Stimulated activated CD8-positive, alpha-beta memory T cell treated with anti-CD3 and anti-CD28 coated beads, Interleukin-15, amount 100 ng/mL, for 4 hours (primary cell): ENCODE results near the gene MYO1D.
"Not testable (repeated sequence)": the region's sequence is repeated elsewhere in the genome, so short reads cannot be mapped to it uniquely, and the experiment has no call there.

ENCODE experiments used
- DNase-seq, 2 donors: peaks; one replicate each; pipeline ENCODE4 v3.0.0-alpha.2; 2020; ENCODE audit warnings: low read depth in 2 of 2

MYO1D gene

DNA sequence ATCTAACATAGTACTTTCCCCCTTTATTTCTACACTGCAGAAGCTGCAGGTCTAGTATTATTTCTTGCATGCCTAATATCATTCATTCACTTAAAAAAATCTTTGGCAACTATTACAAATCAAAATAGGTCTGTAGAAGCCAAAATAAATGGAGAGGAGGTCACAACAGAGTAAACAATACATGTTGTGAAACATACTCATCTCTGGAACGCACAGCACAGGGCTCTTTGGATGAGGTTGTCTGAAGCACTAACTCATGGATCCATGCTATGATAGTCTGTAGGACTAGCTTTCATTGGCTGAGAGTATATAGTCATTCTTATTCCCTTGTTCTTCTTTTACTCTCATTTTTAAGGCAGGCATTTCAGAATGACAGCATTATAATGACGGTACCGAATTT, 21.3 kb downstream of the MYO1D start:
- no peak for DNase-seq

- no peak for DNase-seq
These were observed 22.0 kb downstream of the MYO1D start for GRCh38 chr17:32854832-32855389.

DNA sequence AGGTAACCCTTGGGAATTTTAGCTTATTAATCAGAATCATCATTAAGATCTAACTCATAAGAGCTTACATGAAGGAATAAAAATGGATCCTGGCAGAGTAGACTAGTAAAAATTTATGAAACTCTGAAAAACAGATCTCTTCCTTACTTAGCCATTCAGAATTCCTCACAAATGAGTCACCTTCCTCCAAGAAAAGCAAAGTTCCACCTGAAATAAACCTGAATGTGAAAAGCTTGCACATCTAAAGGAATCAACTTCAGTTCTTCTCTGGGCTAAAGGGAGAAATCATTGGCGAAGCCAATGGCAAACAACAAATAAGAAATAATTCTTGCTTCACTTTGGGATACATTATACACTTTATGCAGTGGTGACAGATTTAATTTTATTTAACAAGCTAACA, 22.7 kb downstream of the MYO1D start:
- no peak for DNase-seq

DNA sequence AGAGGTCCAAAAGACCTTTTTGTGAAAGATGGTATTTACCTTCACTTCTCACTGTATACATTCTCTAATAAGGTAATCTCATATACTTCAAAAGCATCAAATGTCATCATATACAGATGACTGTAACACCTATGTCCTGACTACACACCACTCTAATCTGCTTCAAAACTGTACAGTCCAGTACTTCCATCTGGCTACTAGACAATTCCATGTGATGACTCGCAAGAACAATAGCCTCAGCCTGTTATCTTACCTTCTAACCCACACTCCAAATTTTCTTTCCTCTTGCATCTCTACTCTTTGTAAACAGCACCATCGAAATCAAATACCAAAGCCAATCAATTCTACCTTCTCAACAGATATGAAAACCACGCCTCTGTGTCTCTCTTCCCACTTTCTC, 24.1 kb downstream of the MYO1D start:
- no peak for DNase-seq

GRCh38 chr17:32849879-32850278, 27.0 kb downstream of the MYO1D start:
- no peak for DNase-seq

- no peak for DNase-seq
These were observed 28.9 kb downstream of the MYO1D start for GRCh38 chr17:32847977-32848376.

DNA sequence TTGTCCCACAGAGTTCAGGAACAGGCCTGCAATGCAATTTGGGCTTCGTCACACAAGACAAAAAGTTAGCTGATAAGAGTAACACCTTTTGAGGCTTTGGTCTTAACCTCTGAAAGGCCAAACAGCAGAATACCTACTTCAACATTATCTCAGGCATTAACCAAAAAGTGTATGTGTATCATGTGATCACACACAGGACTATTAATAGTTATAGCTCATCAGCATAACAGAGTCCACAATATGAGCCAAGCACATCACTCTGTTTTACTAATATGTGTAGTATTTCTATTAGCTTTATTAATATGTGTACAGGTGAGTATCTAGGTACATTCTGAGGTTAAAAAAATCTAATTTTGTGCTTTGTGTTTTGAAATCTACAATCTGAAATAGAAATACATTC, 30.8 kb downstream of the MYO1D start:
- DNase-seq, result no peak

- no peak for DNase-seq
These were observed 36.7 kb downstream of the MYO1D start for GRCh38 chr17:32840241-32840640.

GRCh38 chr17:32836527-32836926, 40.4 kb downstream of the MYO1D start:
- no peak for DNase-seq

- no peak for DNase-seq
These were observed 41.6 kb downstream of the MYO1D start for GRCh38 chr17:32835291-32835761.

DNA sequence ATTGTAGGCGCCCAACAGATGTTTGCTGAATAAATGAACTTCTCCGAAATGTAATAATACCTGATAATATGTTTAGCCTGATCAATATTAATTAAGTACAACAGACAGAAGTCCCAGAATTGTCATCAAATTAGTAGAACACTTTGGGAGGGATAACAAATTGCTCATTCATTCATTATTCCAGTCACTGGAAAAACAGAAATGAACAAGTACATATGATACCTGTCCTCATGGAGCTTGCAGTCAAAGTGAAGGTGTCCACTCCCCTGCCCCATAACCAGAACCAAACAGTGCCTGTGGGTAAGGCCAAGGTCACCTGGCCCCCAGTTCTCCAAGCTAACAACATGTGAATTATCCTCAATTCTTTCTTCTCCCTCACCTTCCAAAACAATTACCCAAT, 42.8 kb downstream of the MYO1D start:
- no peak for DNase-seq

DNA sequence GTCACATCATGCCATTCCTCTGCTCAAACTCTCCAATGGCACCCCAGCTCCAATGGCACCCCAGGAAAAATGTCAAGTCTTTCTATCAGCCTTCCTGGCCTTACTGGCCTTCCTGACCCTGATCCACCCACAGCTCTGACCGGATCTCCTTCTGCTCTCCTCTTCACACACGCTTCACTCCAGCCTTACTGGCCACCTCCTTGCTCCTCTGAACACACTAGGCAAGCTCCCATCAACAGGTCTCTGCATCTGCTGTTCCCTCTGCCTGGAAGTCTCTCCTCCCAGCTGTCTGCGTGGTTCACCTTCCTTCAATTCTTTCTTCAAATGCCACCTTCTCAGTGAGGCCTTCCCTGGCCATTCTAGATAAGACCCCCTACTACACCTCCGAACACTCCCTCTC, 43.4 kb downstream of the MYO1D start:
- no peak for DNase-seq

- DNase-seq, result no peak
These were observed 43.8 kb downstream of the MYO1D start for GRCh38 chr17:32833076-32833475.

GRCh38 chr17:32831627-32832243, 45.2 kb downstream of the MYO1D start:
- no peak for DNase-seq

DNA sequence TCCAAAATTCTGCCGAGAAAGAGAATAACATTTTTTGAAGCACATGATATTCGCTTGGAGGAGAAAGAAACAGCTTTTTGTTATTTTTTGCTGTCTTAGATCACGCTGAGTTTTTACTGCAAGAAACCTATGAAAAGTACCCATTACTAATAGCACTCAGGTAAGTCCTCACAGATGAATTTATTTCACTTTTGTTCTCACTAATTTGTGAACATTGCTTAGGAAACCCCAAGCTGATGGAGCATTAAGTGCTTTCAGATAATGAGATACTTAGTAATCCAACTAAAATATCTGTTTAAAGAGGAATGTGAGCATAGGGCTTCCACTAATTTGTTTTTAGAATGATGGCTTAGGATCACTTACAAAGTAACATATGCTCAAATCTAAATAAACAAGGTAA, 45.7 kb downstream of the MYO1D start:
- DNase-seq, result no peak

DNA sequence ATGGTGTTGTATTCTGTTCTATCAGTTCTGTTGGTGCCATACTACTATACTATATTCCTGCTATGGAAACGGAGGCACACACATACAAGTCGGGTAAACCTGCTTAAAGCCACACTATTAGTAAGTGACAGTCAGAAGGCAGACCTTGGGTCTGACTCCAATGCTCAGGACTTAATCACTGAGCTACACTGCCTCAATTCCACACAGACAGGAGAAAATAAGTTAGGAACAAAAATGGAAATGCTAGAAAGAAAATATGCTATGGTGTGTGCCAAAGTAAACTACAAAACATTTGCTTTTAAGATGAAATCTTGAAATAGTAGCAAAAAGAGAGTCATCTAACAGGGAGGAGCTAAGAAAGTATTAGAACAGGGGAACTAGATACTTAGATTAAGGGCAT, 48.1 kb downstream of the MYO1D start:
- DNase-seq, result no peak

GRCh38 chr17:32827227-32827626, 49.7 kb downstream of the MYO1D start:
- no peak for DNase-seq

DNA sequence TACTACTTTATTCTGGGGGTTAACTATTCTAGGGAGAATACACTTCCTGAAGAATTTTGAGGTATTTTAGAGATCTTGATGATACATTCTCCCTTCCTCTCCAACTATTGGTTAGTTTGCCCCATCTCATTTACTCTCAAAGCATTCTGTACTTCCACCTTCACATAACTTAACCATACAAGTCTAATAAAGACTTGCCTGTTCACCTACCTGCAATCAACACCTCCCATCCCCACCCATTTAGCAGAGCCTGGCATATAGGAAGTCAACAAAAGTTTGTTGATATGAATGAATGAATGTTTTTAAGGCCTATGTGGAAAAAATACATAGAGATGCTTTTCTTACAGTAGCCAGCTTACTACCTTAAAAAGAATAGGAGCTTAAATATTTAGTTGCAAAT, 50.8 kb downstream of the MYO1D start:
- DNase-seq, result no peak

GRCh38 chr17:32824334-32824733, 52.6 kb downstream of the MYO1D start:
- no peak for DNase-seq

DNA sequence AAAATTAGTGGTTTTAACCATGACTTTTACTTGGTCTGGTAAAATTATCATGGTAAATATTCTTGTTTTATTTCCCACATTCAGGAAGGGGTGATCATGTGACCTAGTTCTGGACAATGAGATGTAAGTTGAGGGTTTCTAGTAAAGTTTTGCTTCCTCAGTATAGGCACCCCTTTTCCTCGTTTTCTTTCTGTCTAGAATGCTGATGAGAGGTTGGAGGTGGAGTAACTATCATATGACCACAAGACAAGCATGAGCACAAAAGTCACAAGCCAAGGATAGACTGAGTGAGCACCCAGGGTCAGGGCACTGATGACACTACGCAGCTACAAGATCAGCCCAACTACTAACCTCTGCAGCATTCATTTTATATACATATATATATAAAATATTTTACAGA, 53.9 kb downstream of the MYO1D start:
- DNase-seq, result no peak

DNA sequence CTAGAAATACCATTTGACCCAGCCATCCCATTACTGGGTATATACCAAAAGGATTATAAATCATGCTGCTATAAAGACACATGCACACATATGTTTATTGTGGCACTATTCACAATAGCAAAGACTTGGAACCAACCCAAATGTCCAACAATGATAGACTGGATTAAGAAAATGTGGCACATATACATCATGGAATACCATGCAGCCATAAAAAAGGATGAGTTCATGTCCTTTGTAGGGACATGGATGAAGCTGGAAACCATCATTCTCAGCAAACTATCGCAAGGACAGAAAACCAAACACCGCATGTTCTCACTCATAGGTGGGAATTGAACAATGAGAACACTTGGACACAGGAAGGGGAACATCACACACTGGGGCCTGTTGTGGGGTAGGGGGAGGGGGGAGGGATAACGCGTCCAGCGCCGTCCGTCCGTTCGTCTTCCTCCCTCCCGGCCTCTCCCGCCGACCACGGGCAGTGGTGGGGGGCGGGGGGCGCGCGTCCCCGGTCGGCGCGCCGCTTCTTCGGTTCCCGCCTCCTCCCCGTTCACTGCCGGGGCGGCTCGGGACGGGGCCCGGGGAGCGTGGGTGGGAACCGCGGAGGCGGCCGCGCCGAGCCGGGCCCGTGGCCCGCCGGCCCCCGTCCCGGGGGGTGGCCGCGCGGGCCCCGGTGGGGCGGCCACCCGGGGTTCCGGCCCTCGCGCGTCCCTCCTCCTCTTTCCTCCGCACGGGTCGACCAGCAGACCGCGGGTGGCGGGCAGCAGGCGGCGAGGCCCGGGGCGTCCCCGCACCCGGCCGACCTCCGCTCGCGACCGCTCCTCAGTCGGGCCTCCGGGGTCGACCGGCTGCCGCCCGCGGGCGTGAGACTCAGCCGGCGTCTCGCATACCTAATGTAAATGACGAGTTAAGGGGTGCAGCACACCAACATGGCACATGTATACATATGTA, 54.7 kb downstream of the MYO1D start:
- not testable (repeated sequence) for DNase-seq

DNA sequence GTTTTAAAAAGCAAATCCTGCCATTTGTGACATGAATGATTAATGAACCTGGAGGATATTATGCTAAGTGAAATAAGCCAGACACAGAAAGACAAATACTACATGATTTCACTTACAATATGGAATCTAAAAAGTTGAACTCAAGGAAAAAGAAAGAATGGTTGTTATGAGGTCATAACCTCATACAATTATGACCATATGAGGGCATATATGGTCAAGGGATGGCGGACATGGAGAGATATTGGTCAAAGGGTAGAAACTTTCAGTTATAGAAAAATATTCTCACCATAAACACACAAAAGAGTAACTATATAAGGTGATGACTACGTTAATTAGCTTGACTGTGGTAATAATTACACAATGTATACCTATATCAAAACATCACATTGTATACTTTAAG, 56.5 kb downstream of the MYO1D start:
- DNase-seq, result no peak

DNA sequence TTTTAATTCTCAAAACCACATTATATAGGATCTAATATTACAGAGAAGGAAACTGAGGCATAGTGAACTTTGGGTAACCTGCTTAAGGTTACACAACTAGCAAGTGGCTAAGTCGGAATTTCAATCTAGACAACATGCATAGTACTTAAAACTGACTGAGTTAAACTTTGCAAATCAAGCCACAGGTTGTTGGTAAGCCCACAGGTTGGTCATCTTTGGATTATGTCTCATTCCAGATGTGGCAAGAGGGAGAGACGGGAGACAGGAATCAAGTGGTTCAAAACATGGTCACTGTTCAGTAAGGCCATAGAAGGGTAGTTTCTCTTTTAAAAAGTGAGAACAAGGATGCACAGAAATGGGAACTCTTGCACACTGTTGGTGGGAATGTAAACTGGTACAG, 57.1 kb downstream of the MYO1D start:
- DNase-seq, result no peak
